K562 (cell line): ENCODE results near the gene JSRP1. TPM values are rescaled to one million over a fixed set of nuclear protein-coding genes. Genes with fewer than 3 reads are reported as not detected.

ENCODE experiments used
- BCOR ChIP-seq: fragments of 450-650 bp; IDR thresholded peaks from 2 replicates; pipeline ENCODE4 v1.6.1; 2016
- DPF2 ChIP-seq: fragments of 450-650 bp; IDR thresholded peaks from 2 replicates; pipeline ENCODE4 v1.6.1; 2016
- MYBL2 ChIP-seq, 2 experiments: fragments of 450-650 bp in 1 of 2; sonication (generic) in 1 of 2; formaldehyde crosslinking in 1 of 2; IDR thresholded peaks; 2 replicates each; pipeline versions ENCODE4 v1.6.1 to v1.8.1; 2017 to 2022; ENCODE audit warnings: borderline replicate concordance in 1 of 2, inconsistent platforms in 1 of 2, low read depth in 1 of 2, mild to moderate bottlenecking in 1 of 2, missing genetic modification reagents in 1 of 2, moderate library complexity in 1 of 2
- SPI1 ChIP-seq: IDR thresholded peaks from 2 replicates; pipeline ENCODE4 v1.6.1; 2011; ENCODE audit warnings: low read depth, low read length, control low read depth, borderline replicate concordance
- TEAD1 ChIP-seq, 2 experiments: fragments of 450-650 bp in 1 of 2; sonication (generic) in 1 of 2; formaldehyde crosslinking; IDR thresholded peaks; 2 replicates each; pipeline versions ENCODE4 v1.4.0 to v1.8.0; 2020 to 2022; ENCODE audit warnings: mild to moderate bottlenecking in 2 of 2, missing genetic modification reagents in 1 of 2
- U2AF1 ChIP-seq: fragments of 200-400 bp; formaldehyde crosslinking; optimal IDR thresholded peaks from 2 replicates; pipeline ENCODE3; 2017; ENCODE audit warnings: mild to moderate bottlenecking, low read depth, low read length, moderate library complexity
- polyA plus RNA-seq, 8 experiments: library from polyadenylated mRNA; depleted of rRNA in 4 of 8; stranded (reverse) in 5 of 8; unstranded in 3 of 8; fragments of >200 nt; fragmentation: Nextera tagmentation in 2 of 8; fragmentation: Illumina TruSeq in 1 of 8; extraction: Ambion mirVana in 2 of 8; extraction: Trizol in 1 of 8; gene quantifications; 2 replicates each; pipeline versions ENCODE4 v1.2.1 to v1.2.3, GENCODE V29; 2011 to 2014; ENCODE audit warnings: inconsistent platforms in 1 of 8, missing spikeins in 1 of 8
- total RNA-seq, 7 experiments: library from RNA; depleted of rRNA in 6 of 7; stranded (reverse); fragments of >200 nt in 6 of 7; fragmentation: Illumina TruSeq in 2 of 7; extraction: Trizol in 2 of 7; gene quantifications; 2 replicates each; pipeline versions ENCODE4 v1.2.1 to v1.2.3, GENCODE V29; 2011 to 2021; ENCODE audit warnings: low replicate concordance in 1 of 7
- TF ChIP-seq, protein P1 (sequence below), 2 experiments: IDR thresholded peaks; 2 replicates each; pipeline ENCODE4 v1.6.1; 2012; ENCODE audit warnings: improper control_type of control experiment in 2 of 2, low read depth in 2 of 2, low read length in 2 of 2, borderline replicate concordance in 1 of 2
- TF ChIP-seq, protein P2 (sequence below): fragments of 200-800 bp; sonication (Bioruptor generic); IDR thresholded peaks from 2 replicates; pipeline ENCODE4 v1.6.1; 2017; ENCODE audit warnings: missing genetic modification characterization, missing compliant biosample characterization
- TF ChIP-seq, protein P3 (sequence below): fragments of 450-650 bp; formaldehyde crosslinking; IDR thresholded peaks from 2 replicates; pipeline ENCODE4 v1.4.0; 2022; ENCODE audit warnings: missing genetic modification characterization
- TF ChIP-seq, protein P4 (sequence below), 2 experiments: fragments of 450-650 bp in 1 of 2; sonication (generic) in 1 of 2; formaldehyde crosslinking in 1 of 2; IDR thresholded peaks; 2 replicates each; pipeline versions ENCODE4 v1.7.1 to v1.9.0; 2016 to 2022; ENCODE audit warnings: inconsistent platforms in 1 of 2, mild to moderate bottlenecking in 1 of 2, missing genetic modification reagents in 1 of 2

Gene JSRP1
- total and polyA plus RNA-seq, 9 of the 15 experiments (the other 6 are each of a cell fraction or from before 2014, with no cell fraction given), result 0.08 to 1.2 (median 0.51) TPM; not detected in 4

DNA sequence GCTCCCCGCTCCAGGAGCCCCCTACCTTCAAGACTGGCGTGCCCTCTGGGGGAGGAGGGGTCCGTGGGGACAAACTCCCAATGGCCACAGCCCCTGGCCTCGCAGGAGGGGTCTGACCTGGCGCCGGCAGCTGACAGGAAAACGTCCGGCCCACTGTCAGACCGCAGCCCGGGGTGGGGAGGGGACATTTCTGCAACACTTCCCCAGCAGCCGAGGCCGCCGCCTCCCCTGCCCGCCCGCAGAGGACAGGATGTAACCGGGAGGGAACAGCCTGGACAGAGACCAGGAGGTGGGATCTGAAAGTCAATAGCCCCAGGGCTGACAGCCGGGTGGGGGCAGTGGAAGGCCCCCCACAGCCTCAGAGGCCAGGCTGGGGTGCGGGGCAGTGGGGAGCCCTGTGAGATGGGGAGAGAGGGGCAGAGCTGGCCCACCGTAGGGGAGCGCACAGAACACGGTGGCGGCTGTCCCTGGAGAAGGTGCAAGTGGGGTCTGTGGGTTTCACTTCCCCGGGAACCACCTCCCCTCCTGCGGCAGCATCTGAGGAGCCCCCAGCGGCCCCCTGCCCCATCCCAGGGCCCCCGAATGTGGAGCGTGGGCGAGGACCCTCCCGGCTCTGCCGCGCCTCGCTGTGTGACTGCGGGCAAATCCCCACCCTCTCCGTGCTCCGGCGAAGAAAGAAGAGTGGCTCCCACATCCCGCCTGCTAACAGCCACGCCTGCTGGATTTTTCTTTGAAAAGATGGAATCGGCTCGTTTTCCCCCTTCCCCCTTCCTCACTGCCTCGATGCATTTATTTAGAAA, 26.0 kb upstream of the JSRP1 start, which contains the start of gene PEAK3 (continued):
- TF ChIP-seq, protein P1, sequence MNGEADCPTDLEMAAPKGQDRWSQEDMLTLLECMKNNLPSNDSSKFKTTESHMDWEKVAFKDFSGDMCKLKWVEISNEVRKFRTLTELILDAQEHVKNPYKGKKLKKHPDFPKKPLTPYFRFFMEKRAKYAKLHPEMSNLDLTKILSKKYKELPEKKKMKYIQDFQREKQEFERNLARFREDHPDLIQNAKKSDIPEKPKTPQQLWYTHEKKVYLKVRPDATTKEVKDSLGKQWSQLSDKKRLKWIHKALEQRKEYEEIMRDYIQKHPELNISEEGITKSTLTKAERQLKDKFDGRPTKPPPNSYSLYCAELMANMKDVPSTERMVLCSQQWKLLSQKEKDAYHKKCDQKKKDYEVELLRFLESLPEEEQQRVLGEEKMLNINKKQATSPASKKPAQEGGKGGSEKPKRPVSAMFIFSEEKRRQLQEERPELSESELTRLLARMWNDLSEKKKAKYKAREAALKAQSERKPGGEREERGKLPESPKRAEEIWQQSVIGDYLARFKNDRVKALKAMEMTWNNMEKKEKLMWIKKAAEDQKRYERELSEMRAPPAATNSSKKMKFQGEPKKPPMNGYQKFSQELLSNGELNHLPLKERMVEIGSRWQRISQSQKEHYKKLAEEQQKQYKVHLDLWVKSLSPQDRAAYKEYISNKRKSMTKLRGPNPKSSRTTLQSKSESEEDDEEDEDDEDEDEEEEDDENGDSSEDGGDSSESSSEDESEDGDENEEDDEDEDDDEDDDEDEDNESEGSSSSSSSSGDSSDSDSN (IDR thresholded peaks at IDR 0.05; ENCODE audit: borderline replicate concordance in 1 of 2, low read depth in 2 of 2, low read length in 2 of 2), result peak in 1 of 2 experiments; percentile 84; a peak in 1 of 4 replicates
- TF ChIP-seq BCOR (peak; percentile 7; the same call in 1 of the 2 replicates), DPF2 (0 out of 2 replicates have a peak, but pooled peaks have one; percentile 20), SPI1 (peak; percentile 66; the same call in 1 of the 2 replicates), MYBL2 (IDR thresholded peaks at IDR 0.05; ENCODE audit: low read depth) (no peak), MYBL2 (CRISPR knock-in tag; IDR thresholded peaks at IDR 0.05; ENCODE audit: borderline replicate concordance) (no peak), U2AF1 (no peak), TEAD1 (CRISPR knock-in tag; IDR thresholded peaks at IDR 0.05) (0 out of 4 replicates have a peak, but pooled peaks of 1 of the 2 experiments have one; percentile 31)
- TF ChIP-seq, protein P2, sequence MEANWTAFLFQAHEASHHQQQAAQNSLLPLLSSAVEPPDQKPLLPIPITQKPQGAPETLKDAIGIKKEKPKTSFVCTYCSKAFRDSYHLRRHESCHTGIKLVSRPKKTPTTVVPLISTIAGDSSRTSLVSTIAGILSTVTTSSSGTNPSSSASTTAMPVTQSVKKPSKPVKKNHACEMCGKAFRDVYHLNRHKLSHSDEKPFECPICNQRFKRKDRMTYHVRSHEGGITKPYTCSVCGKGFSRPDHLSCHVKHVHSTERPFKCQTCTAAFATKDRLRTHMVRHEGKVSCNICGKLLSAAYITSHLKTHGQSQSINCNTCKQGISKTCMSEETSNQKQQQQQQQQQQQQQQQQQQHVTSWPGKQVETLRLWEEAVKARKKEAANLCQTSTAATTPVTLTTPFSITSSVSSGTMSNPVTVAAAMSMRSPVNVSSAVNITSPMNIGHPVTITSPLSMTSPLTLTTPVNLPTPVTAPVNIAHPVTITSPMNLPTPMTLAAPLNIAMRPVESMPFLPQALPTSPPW (CRISPR knock-in tag), result peak; percentile 76
- TF ChIP-seq, protein P3, sequence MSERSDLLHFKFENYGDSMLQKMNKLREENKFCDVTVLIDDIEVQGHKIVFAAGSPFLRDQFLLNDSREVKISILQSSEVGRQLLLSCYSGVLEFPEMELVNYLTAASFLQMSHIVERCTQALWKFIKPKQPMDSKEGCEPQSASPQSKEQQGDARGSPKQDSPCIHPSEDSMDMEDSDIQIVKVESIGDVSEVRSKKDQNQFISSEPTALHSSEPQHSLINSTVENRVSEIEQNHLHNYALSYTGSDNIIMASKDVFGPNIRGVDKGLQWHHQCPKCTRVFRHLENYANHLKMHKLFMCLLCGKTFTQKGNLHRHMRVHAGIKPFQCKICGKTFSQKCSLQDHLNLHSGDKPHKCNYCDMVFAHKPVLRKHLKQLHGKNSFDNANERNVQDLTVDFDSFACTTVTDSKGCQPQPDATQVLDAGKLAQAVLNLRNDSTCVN (CRISPR knock-in tag), result no peak
- TF ChIP-seq, protein P4, sequence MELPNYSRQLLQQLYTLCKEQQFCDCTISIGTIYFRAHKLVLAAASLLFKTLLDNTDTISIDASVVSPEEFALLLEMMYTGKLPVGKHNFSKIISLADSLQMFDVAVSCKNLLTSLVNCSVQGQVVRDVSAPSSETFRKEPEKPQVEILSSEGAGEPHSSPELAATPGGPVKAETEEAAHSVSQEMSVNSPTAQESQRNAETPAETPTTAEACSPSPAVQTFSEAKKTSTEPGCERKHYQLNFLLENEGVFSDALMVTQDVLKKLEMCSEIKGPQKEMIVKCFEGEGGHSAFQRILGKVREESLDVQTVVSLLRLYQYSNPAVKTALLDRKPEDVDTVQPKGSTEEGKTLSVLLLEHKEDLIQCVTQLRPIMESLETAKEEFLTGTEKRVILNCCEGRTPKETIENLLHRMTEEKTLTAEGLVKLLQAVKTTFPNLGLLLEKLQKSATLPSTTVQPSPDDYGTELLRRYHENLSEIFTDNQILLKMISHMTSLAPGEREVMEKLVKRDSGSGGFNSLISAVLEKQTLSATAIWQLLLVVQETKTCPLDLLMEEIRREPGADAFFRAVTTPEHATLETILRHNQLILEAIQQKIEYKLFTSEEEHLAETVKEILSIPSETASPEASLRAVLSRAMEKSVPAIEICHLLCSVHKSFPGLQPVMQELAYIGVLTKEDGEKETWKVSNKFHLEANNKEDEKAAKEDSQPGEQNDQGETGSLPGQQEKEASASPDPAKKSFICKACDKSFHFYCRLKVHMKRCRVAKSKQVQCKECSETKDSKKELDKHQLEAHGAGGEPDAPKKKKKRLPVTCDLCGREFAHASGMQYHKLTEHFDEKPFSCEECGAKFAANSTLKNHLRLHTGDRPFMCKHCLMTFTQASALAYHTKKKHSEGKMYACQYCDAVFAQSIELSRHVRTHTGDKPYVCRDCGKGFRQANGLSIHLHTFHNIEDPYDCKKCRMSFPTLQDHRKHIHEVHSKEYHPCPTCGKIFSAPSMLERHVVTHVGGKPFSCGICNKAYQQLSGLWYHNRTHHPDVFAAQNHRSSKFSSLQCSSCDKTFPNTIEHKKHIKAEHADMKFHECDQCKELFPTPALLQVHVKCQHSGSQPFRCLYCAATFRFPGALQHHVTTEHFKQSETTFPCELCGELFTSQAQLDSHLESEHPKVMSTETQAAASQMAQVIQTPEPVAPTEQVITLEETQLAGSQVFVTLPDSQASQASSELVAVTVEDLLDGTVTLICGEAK (IDR thresholded peaks at IDR 0.05), result 0 out of 2 replicates have a peak, but pooled peaks have one; percentile 48
- TF ChIP-seq, protein P4 (CRISPR knock-in tag; IDR thresholded peaks at IDR 0.05), result no peak
